DND-41 (cell line): ENCODE data around the gene SMAD6.

Source experiments
- ATAC-seq: fragments of 200-7000 bp; cut with Tn5 transposase; 3 replicates; pipeline ENCODE4 v1.9.1; 2021; ENCODE audit warnings: low read depth; ENCODE audit not compliant: insufficient read depth
- DNase-seq: peaks from one replicate; pipeline ENCODE4 v3.0.0-alpha.2; 2020
- H2AFZ ChIP-seq: 2 replicates; pipeline ENCODE4 v1.6.0; 2012; ENCODE audit warnings: low read depth, low read length
- H3K27ac ChIP-seq: 2 replicates; pipeline ENCODE4 v1.5.1; 2012; ENCODE audit warnings: low read length, inconsistent platforms
- H3K27me3 ChIP-seq: fragments of 200-600 bp; sonication (generic); 2 replicates; pipeline ENCODE4 v1.6.0; 2012; ENCODE audit warnings: low read length, mild to moderate bottlenecking, inconsistent platforms; ENCODE audit not compliant: insufficient read depth, poor library complexity
- H3K36me3 ChIP-seq: 2 replicates; pipeline ENCODE4 v1.5.1; 2012; ENCODE audit warnings: low read length, inconsistent platforms; ENCODE audit not compliant: insufficient read depth
- H3K4me1 ChIP-seq: 2 replicates; pipeline ENCODE4 v1.5.1; 2012; ENCODE audit warnings: mild to moderate bottlenecking, low read length; ENCODE audit not compliant: insufficient read depth
- H3K4me2 ChIP-seq: 2 replicates; pipeline ENCODE4 v1.6.0; 2012; ENCODE audit warnings: mild to moderate bottlenecking, moderate library complexity, low read length, inconsistent platforms; ENCODE audit not compliant: insufficient read depth
- H3K4me3 ChIP-seq, 2 experiments: fragments of 200-600 bp in 1 of 2; shearing (Covaris generic) in 1 of 2; 2 replicates each; pipeline ENCODE4 v1.5.1; 2012 to 2016; ENCODE audit warnings: inconsistent platforms in 2 of 2, low read length in 2 of 2, mild to moderate bottlenecking in 2 of 2, low read depth in 1 of 2, moderate library complexity in 1 of 2
- H3K79me2 ChIP-seq: 2 replicates; pipeline ENCODE4 v1.6.0; 2012; ENCODE audit warnings: low read length, inconsistent platforms; ENCODE audit not compliant: insufficient read depth
- H3K9ac ChIP-seq: 2 replicates; pipeline ENCODE4 v1.6.0; 2012; ENCODE audit warnings: low read depth, mild to moderate bottlenecking, inconsistent platforms, low read length, moderate library complexity
- H3K9me3 ChIP-seq: 2 replicates; pipeline ENCODE4 v1.5.1; 2012; ENCODE audit warnings: low read length, moderate library complexity, mild to moderate bottlenecking, inconsistent platforms; ENCODE audit not compliant: insufficient read depth, severe bottlenecking
- H4K20me1 ChIP-seq: 2 replicates; pipeline ENCODE4 v1.6.0; 2012; ENCODE audit warnings: low read length; ENCODE audit not compliant: insufficient read depth
- CTCF ChIP-seq: IDR thresholded peaks from 2 replicates; pipeline ENCODE4 v1.5.1; 2012; ENCODE audit warnings: borderline replicate concordance, low read length, moderate library complexity, mild to moderate bottlenecking; ENCODE audit not compliant: poor library complexity, severe bottlenecking; ENCODE audit errors: extremely low read depth
- EZH2 ChIP-seq: IDR thresholded peaks from 3 replicates; pipeline ENCODE4 v1.6.1; 2012; ENCODE audit warnings: borderline replicate concordance, low read depth, mild to moderate bottlenecking, moderate library complexity, low read length, inconsistent platforms; ENCODE audit not compliant: severe bottlenecking

The SMAD6 gene

DNA sequence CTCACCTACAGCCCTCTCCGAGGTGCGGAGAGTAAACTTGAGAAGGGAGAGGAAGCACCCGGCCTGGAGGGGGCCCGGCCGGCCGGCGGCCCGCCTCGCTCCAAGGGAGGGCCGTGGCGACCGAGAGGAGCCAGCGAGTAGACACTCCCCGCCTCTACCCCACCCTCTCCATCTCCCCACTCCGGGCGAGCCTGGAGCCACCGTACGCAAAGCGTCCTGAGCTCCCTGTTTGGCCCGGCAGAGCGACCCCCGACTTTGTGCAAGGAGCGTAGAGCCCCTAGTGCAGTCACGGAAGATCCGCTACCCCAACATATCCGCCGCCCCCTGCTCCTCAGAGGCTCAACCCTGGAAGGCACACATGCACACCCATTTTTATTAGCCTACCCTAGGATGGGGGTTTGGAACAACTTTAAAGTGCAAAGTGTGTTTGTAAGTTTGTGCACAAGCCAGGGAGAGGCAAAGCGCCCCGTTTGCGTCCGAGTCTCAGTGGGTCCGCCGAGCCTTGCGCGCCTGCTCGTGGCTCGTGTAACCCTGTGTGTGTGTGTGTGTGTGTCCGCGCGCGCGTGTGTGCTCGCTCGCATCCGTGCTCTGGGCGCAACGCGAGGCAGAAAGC is 508 bp upstream of the SMAD6 start:
- Histone ChIP-seq H3K4me2 (peak overlapping the region; percentile 90), H3K36me3 (peaks cover 6% of the 10 kb centered on the region; the same call in 1 of the 2 replicates), H3K27ac (peak overlapping the region; percentile 71), H3K4me3 (peak overlapping the region; percentile 59 to 75; a peak in 3 of 4 replicates), H4K20me1 (peaks cover 27% of the 10 kb centered on the region), H3K27me3 (peaks cover 29% of the 10 kb centered on the region), H3K79me2 (peaks cover 42% of the 10 kb centered on the region), H3K4me1 (peaks cover 51% of the 10 kb centered on the region), H3K9me3 (no peaks in the 10 kb centered on the region), H2AFZ (peak overlapping the region; percentile 63), H3K9ac (peak overlapping the region; percentile 66)
- no peak for TF ChIP-seq CTCF
- no peak for TF ChIP-seq EZH2
- ATAC-seq (peak; percentile 41), DNase-seq (peak; percentile 66)

- Histone ChIP-seq H3K27me3 (peaks cover 29% of the 10 kb centered on the region), H3K79me2 (peaks cover 54% of the 10 kb centered on the region), H3K4me3 (peak overlapping the region; percentile 59 to 75), H3K4me1 (peaks cover 56% of the 10 kb centered on the region), H4K20me1 (peaks cover 31% of the 10 kb centered on the region), H3K27ac (peak overlapping the region; percentile 71), H2AFZ (peak overlapping the region; percentile 64), H3K9me3 (no peaks in the 10 kb centered on the region), H3K9ac (peak overlapping the region; percentile 66), H3K36me3 (peaks cover 6% of the 10 kb centered on the region; the same call in 1 of the 2 replicates), H3K4me2 (peak overlapping the region; percentile 90)
- TF ChIP-seq EZH2 (peak; percentile 89), CTCF (no peak)
- ATAC-seq (no peak), DNase-seq (peak; percentile 38)
Measured at GRCh38 chr15:66702787-66703539, 927 bp downstream of the SMAD6 start.

DNA sequence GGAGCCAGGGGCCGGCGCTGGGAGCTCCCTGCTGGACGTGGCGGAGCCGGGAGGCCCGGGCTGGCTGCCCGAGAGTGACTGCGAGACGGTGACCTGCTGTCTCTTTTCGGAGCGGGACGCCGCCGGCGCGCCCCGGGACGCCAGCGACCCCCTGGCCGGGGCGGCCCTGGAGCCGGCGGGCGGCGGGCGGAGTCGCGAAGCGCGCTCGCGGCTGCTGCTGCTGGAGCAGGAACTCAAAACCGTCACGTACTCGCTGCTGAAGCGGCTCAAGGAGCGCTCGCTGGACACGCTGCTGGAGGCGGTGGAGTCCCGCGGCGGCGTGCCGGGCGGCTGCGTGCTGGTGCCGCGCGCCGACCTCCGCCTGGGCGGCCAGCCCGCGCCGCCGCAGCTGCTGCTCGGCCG is 1.5 kb downstream of the SMAD6 start:
- H3K36me3 ChIP-seq = peaks cover 6% of the 10 kb centered on the region; the same call in 1 of the 2 replicates
- no peak for TF ChIP-seq CTCF
- no peak for TF ChIP-seq EZH2
- peak overlapping the region; percentile 66 for H3K9ac ChIP-seq
- peaks cover 31% of the 10 kb centered on the region for H4K20me1 ChIP-seq
- peaks cover 59% of the 10 kb centered on the region for H3K79me2 ChIP-seq
- no peaks in the 10 kb centered on the region for H3K9me3 ChIP-seq
- DNase-seq (peak; percentile 25), ATAC-seq (no peak)
- peak overlapping the region; percentile 90 for H3K4me2 ChIP-seq
- H2AFZ ChIP-seq = peak overlapping the region; percentile 49
- peaks cover 29% of the 10 kb centered on the region for H3K27me3 ChIP-seq
- peak overlapping the region; percentile 59 to 75; a peak in 3 of 4 replicates for H3K4me3 ChIP-seq
- H3K27ac ChIP-seq = peak overlapping the region; percentile 71
- peaks cover 56% of the 10 kb centered on the region for H3K4me1 ChIP-seq
